CD4-positive, alpha-beta T cell treated with Interleukin-12 subunit alpha and Interleukin-12 subunit beta, for 1 hour (primary cell): ENCODE measurements around the gene CNIH4.
A peak's percentile ranks its signal among the peaks of the same experiment; 100 is the strongest.
"Not testable (repeated sequence)": the region's sequence is repeated elsewhere in the genome, so short reads cannot be mapped to it uniquely, and the experiment has no call there.

Experiments used
- DNase-seq: peaks from one replicate; pipeline ENCODE4 v3.0.0-alpha.2; 2020

The CNIH4 gene

GRCh38 chr1:224356685-224357625, at the start of gene CNIH4:
Gene CNIH4 (plus strand): TSS chr1:224356879. CDS start chr1:224356925, 46 bp downstream.
- peak; percentile 95 for DNase-seq

DNA sequence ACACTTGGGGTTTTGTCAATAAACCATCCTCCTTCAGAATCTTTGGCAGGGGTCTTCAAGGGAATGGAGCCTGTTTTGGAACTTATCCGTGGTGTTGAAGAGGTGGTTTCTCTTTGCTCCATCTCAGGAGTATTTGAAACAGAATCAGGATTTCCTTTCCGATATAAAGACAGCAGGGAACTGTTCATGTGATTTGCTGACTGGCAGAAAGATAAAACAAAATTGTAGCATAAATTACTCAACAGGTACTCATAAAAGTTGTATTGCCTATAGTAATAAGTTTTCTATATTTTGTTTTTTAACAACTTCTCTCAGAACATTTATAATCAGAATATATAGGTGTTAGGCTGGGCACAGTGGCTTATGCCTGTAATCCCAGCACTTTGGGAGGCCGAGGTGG, 48.6 kb upstream of the CNIH4 start:
- no peak for DNase-seq

GRCh38 chr1:224311503-224311902, 45.2 kb upstream of the CNIH4 start:
- DNase-seq = not testable (repeated sequence)

DNA sequence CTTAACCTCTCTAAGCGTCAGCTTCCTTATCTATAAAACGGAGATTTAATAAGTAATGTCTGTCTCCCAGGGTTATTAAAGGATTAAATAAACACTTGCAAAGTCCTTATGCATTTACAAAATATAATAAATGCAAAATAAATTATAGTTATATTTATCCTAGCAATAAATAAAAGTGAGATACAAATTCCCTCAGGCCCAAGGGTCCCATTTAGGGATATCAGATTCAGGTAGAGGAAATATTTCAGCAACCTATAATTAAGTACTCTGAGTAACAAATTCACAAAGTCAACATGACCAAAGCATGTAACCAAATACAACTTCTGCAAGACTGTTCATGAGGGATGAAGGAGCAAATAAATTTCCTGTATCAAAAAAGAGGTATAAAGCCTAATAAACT, 44.7 kb upstream of the CNIH4 start:
- no peak for DNase-seq

- no peak for DNase-seq
Measured at GRCh38 chr1:224317383-224318045, 39.2 kb upstream of the CNIH4 start.

- DNase-seq = no peak
Measured at GRCh38 chr1:224321706-224322105, 35.0 kb upstream of the CNIH4 start.

DNA sequence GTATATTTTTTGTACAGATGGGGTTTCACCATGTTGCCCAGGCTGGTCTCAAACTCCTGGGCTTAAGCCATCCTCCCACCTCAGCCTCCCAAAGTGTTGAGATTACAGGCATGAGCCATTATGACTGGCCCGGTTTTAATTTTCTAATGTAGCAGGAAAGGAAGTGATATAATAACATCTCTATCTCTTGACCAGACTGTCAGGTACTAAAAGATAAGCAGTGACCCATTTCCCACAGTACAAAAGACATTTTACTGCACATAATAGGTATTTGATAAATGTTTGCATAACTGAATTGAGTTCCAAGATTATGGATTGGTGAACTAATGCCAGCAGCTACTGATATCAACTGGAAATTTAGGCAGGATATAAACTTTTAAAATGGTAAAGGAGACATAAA, 30.7 kb upstream of the CNIH4 start:
- DNase-seq = no peak

DNA sequence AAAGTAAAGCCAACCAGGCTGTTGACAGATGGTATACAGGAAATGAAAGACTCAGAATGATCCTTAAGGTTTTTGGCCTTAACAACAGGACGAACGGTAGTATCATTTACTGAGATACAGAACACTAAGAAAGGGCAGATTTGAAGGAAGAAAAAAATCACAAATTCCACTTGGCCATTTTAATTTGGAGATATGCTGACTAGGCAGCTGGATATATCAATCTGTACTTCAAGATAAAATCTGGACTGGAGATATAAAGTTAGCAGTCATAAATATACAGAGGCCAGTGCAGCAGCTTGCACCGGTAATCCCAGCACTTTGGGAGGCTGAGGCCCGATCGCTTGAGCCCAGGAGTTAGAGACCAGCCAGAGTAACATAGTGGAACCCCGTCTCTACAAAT, 28.0 kb upstream of the CNIH4 start:
- DNase-seq = no peak

- DNase-seq = no peak
Measured at GRCh38 chr1:224329484-224329841, 27.2 kb upstream of the CNIH4 start.

DNA sequence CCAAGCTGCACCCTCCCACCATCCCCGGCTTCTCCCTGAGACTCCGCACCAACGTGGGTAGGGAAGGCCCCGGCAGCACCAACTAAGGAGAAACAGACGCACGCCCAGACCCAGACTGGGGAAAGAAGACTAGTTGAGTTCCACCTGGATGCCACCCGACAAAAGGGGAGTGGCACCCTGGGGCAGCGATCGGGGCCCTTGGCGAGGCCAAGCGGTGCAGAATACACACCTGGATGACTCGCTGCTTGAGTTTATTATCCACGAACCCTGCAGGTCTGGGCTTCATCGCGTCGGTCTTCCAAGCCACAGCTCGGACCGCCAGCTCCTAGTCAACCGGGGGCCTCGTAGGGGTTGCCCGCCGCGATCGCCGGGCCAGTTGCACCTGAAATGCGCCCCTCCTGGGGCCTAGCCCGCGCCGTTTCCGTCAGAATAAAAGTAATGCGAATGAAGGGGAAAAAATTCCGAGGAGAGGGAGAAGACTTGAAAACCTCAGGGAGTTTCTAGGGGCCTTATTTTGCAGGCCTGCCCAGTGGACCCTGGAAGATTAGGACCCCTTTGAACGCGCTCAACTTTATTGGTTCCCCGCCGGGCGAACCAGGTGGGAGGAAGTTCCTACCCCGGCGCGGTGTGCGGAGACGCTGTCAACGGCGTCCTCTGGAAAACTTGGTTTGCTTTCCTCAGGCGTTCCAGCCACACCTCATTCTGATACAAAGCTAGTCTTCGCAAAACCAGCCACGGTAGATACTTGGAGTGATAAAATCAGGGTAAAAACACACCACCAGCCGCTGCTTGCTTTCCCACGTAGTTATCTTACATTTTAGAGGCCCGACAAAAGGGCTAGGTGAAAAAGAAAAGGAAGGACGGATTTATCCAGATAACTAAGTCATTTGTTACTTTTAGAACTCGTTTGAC, 26.6 kb upstream of the CNIH4 start, which contains the start of gene NVL:
Gene NVL, minus strand, starts transcription at position 331 of the 912 bp plus-strand sequence. Its CDS starts 45 bp downstream, at position 286.
- DNase-seq = peak; percentile 83

DNA sequence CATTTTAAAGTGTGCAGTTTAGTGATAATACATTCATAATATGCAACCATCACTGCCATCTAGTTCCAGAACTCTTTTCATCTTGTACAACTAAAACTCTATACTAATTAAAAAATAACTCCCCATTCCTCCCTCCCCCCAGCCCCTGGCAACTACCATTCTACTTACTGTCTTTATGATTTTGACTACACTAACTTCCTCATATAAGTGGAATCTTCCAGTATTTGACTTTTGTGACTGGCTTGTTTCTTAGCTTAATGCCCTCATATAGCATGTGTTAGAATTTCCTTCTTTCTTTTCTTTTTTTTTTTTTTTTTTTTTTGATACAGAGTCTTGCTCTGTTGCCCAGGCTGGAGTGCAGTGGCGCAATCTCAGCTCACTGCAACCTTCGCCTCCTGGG, 25.4 kb upstream of the CNIH4 start:
- no peak for DNase-seq

GRCh38 chr1:224331824-224332223, 24.9 kb upstream of the CNIH4 start:
- DNase-seq = no peak

DNA sequence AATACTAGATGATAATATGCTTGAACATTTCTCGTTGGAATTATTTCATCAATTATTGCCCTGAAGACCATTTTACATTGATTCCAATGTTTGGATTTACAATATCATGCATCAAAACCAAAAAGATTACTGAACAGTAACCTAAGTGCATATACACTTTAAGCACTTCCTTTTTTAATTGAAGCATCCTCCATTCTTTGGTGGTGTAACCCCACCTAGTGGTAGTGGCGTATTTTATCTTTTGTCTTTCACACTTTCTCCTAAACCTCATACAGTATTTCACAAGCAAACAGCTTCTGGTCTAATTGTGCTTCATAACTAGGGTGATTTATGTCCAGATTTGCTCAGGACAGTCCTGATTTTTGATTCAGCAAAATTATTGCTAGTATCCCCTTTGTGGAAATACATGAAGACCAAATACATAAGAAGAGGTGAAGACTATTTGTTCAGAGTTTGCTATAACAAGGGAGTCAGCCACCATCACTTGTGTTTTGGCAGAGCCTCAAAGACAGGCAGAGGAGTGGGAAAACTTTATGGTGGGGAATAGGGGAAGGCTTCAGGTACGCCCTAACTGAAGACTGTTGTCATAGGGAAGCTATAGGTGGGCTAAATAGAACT, 23.3 kb upstream of the CNIH4 start:
- peak; percentile 71 for DNase-seq

DNA sequence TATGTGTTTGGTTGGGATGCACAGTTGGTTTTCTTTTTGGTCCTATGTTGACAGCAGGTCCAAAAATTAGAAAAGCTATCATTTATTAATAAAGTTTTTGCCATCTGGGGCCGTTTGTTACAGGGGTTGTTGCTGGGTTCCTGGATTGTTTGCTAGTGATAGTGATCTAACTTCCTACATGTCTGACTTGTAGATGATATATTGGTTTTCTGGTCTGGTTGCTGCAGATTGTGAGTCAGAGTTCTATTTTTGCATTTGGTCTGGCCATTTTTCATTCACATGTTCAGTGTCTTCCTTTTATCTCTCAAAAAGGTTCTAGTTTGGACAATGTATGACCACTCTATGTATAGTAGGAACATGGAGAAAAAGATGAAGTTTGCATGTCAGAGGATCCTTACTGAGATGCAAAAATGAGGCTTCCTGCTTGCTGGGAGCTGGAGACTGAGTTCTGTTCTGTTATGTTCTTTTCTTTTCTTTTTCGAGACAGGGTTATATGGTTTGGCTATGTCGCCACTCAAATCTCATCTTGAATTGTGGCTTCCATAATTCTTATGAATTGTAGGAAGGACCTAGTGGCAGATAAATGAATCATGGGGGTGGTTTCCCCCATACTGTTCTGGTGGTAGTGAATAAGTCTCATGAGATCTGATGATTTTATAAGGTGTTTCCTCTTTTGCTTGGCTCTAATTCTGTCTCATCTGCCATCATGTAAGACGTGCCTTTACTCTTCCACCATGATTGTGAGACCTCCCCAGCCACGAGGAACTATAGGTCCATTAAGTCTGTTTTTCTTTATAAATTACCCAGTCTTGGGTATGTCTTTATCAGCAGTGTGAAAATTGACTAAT, 22.5 kb upstream of the CNIH4 start:
- DNase-seq = no peak

DNA sequence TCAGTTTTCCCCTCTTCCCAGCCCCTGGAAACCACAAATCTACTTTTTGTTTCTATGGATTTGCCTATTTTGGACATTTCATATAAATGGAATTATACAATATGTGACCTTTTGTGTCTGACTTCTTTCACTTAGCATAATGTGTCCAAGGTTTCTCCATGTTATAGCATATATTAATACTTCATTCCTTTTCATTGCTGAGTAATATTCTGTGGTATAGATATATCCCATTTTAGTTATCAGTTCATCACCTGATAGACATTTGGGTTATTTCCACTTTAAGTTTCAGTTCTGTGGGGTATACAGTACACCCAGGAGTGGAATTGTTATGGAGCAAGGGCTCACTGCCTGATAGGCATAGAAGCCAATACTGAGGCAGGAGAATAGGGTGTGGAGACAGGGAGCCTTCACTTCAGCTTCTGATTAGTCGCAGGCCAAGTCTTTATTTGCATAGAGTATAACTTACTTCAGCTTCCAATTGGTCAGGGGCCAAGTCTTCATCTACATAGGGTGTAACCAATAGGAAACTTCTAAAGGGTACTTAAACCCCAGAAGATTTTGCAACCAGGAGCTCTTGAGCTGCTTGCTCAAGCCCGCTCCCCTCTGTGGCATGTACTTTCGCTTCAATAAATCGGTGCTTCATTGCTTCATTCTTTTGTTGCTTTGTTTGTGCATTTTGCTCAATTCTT, 18.4 kb upstream of the CNIH4 start:
- no peak for DNase-seq

GRCh38 chr1:224339442-224340033, 17.1 kb upstream of the CNIH4 start:
- DNase-seq = no peak

GRCh38 chr1:224340453-224341384, 16.0 kb upstream of the CNIH4 start:
- peak; percentile 38 for DNase-seq

- DNase-seq = no peak
Measured at GRCh38 chr1:224343679-224344078, 13.0 kb upstream of the CNIH4 start.

GRCh38 chr1:224348137-224348536, 8.5 kb upstream of the CNIH4 start:
- DNase-seq = peak; percentile 24
